ENCODE measurements around the gene MTNR1A.
"Not testable (repeated sequence)": the region's sequence is repeated elsewhere in the genome, so short reads cannot be mapped to it uniquely, and the experiment has no call there.

Gene MTNR1A

DNA sequence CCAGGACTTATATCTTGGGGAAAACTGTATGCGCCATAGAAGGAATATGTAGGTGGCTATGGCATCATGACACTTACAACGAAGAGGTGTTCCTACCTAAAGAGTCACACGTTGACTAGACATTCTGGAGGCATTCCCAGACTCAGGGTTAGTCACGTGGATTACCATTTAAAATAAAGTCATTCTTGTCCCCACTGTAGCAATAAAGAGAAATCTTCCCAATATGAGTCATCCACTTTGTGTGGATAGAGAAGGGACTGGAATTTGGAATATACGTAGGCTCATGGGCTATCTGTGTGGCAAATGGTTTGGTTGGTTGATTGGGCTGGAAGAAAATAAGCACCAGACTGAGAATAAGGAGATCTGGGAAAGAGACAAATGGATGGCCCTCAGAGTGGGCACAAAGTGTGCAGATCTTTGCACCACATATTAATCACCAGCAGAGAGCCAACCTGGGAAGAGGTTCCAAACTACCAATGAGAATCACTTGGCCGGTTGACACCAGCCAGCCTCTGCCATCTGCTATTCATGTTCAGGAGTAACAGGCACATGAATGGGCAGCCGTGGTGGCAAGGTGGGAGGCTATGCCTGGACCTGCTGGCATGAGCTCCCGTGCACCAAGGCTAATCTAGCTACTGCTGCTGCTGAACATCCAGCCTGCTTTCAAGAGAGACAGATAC lies 41.0 kb downstream of the MTNR1A start:
- Histone ChIP-seq H3K27ac (ENCODE audit: low read length) (no peak overlapping the region), H3K4me2 (ENCODE audit: low read length) (no peak overlapping the region), H3K4me3 (ENCODE audit: low read length) (no peak overlapping the region), H3K9ac (ENCODE audit: low read length) (no peak overlapping the region), H3K4me1 (ENCODE audit: low read length) (no peaks in the 10 kb centered on the region), H3K79me2 (ENCODE audit: low read length) (no peaks in the 10 kb centered on the region), H3K27me3 (ENCODE audit: low read depth, low read length) (no peaks in the 10 kb centered on the region), H3K36me3 (replicated peaks; ENCODE audit: low read depth, low read length) (no peaks in the 10 kb centered on the region), H3K9me3 (ENCODE audit: insufficient read depth, low read length) (no peaks in the 10 kb centered on the region), H4K20me1 (ENCODE audit: insufficient read depth, low read length) (no peaks in the 10 kb centered on the region), H2AFZ (ENCODE audit: low read depth, low read length) (no peak overlapping the region)
- no peak for TF ChIP-seq EZH2phosphoT487 (IDR thresholded peaks at IDR 0.05; ENCODE audit: low read depth)
- TF ChIP-seq, protein P1, sequence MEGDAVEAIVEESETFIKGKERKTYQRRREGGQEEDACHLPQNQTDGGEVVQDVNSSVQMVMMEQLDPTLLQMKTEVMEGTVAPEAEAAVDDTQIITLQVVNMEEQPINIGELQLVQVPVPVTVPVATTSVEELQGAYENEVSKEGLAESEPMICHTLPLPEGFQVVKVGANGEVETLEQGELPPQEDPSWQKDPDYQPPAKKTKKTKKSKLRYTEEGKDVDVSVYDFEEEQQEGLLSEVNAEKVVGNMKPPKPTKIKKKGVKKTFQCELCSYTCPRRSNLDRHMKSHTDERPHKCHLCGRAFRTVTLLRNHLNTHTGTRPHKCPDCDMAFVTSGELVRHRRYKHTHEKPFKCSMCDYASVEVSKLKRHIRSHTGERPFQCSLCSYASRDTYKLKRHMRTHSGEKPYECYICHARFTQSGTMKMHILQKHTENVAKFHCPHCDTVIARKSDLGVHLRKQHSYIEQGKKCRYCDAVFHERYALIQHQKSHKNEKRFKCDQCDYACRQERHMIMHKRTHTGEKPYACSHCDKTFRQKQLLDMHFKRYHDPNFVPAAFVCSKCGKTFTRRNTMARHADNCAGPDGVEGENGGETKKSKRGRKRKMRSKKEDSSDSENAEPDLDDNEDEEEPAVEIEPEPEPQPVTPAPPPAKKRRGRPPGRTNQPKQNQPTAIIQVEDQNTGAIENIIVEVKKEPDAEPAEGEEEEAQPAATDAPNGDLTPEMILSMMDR (IDR thresholded peaks at IDR 0.05; ENCODE audit: low read depth, low read length) = no peak

DNA sequence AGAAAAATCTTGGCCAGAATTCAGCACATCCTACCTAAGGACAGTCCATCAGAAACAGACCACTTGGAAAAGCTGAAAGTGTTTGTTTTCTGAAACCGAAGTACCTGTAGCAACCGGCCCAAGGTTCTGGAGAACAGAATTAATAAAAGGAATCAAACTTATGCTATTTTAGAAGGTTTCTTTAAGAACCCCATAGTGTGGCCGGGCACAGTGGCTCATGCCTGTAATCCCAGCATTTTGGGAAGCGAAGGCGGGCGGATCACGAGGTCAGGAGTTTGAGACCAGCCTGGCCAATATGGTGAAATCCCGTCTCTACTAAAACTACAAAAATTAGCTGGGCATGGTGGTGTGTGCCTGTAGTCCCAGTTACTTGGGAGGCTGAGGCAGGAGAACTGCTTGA lies 50.6 kb downstream of the MTNR1A start:
- H2AFZ ChIP-seq (ENCODE audit: low read depth, low read length); H3K9me3 ChIP-seq (ENCODE audit: insufficient read depth, low read length); H3K79me2 ChIP-seq (ENCODE audit: low read length); H3K27ac ChIP-seq (ENCODE audit: low read length); H3K36me3 ChIP-seq (replicated peaks; ENCODE audit: low read depth, low read length); H3K9ac ChIP-seq (ENCODE audit: low read length); H3K4me3 ChIP-seq (ENCODE audit: low read length); H3K27me3 ChIP-seq (ENCODE audit: low read depth, low read length); H4K20me1 ChIP-seq (ENCODE audit: insufficient read depth, low read length); H3K4me2 ChIP-seq (ENCODE audit: low read length); H3K4me1 ChIP-seq (ENCODE audit: low read length): not testable (repeated sequence)

DNA sequence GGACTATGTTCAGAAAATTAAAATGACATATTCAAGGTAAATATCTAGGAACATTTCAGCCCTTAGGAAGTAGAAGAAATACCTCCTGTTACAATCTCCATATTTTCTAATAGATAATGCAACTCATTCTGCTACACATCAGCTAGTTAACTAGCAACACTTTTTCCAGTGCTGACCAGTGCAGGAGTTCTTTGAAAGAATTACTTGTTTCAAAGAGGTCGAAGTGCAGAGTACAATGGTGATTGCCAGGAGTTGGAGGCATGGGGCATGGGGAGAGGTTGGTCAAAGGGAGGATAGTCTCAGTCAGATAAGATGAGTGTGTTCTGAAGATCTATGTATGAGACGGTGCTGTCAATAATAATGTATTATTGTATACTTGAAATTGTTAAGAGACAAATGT lies 53.1 kb downstream of the MTNR1A start:
- Histone ChIP-seq H3K36me3 (replicated peaks; ENCODE audit: low read depth, low read length) (no peaks in the 10 kb centered on the region), H3K79me2 (ENCODE audit: low read length) (no peaks in the 10 kb centered on the region), H2AFZ (ENCODE audit: low read depth, low read length) (no peak overlapping the region), H3K4me2 (ENCODE audit: low read length) (no peak overlapping the region), H3K4me1 (ENCODE audit: low read length) (no peaks in the 10 kb centered on the region), H3K27ac (ENCODE audit: low read length) (no peak overlapping the region), H3K9me3 (ENCODE audit: insufficient read depth, low read length) (no peaks in the 10 kb centered on the region), H3K9ac (ENCODE audit: low read length) (no peak overlapping the region), H3K4me3 (ENCODE audit: low read length) (no peak overlapping the region), H3K27me3 (ENCODE audit: low read depth, low read length) (no peaks in the 10 kb centered on the region), H4K20me1 (ENCODE audit: insufficient read depth, low read length) (no peaks in the 10 kb centered on the region)
- TF ChIP-seq EZH2phosphoT487 (IDR thresholded peaks at IDR 0.05; ENCODE audit: low read depth) = no peak
- TF ChIP-seq, protein P1 (IDR thresholded peaks at IDR 0.05; ENCODE audit: low read depth, low read length) = no peak

DNA sequence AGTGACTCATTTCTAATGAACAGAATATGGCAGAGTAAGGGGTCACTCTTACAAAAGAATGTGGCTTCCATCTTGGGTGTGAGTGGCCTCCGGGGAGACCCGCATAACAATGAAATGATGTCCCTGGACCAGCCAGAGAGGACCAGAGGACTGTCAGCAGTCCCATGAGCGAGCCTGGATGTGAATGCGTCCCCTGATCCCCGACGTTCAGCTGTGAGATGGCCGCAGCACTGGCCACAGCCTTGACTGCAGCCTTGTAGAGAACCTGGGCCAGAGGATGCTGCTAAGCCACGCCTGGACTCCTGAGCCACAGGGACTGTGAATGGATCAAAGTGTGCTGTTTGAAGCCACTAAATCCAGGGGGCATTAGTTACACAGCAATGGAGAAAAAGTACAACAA lies 53.8 kb downstream of the MTNR1A start:
- no peaks in the 10 kb centered on the region for H3K9me3 ChIP-seq (ENCODE audit: insufficient read depth, low read length)
- H4K20me1 ChIP-seq (ENCODE audit: insufficient read depth, low read length) = no peaks in the 10 kb centered on the region
- no peak overlapping the region for H2AFZ ChIP-seq (ENCODE audit: low read depth, low read length)
- H3K27me3 ChIP-seq (ENCODE audit: low read depth, low read length) = no peaks in the 10 kb centered on the region
- no peaks in the 10 kb centered on the region for H3K79me2 ChIP-seq (ENCODE audit: low read length)
- no peak overlapping the region for H3K4me3 ChIP-seq (ENCODE audit: low read length)
- no peaks in the 10 kb centered on the region for H3K4me1 ChIP-seq (ENCODE audit: low read length)
- H3K36me3 ChIP-seq (replicated peaks; ENCODE audit: low read depth, low read length) = no peaks in the 10 kb centered on the region
- no peak overlapping the region for H3K9ac ChIP-seq (ENCODE audit: low read length)
- H3K27ac ChIP-seq (ENCODE audit: low read length) = no peak overlapping the region
- TF ChIP-seq EZH2phosphoT487 (IDR thresholded peaks at IDR 0.05; ENCODE audit: low read depth) = no peak
- TF ChIP-seq, protein P1 (IDR thresholded peaks at IDR 0.05; ENCODE audit: low read depth, low read length) = no peak
- no peak overlapping the region for H3K4me2 ChIP-seq (ENCODE audit: low read length)

Data from OCI-LY3 (cell line).